Tibial nerve (tissue), 4 donors: ENCODE measurements around the gene DNAJB6.

Experiments used
- EP300 ChIP-seq, 2 donors: sonication (generic); formaldehyde crosslinking; IDR thresholded peaks; one replicate each; pipeline ENCODE4 v1.6.1; 2017; ENCODE audit warnings: antibody characterized with exemption in 2 of 2, mild to moderate bottlenecking in 1 of 2
- POLR2A ChIP-seq, 2 donors: fragments of 450-650 bp; IDR thresholded peaks; one replicate each; pipeline ENCODE4 v1.6.1; 2017; ENCODE audit warnings: antibody characterized with exemption in 2 of 2, mild to moderate bottlenecking in 2 of 2, moderate library complexity in 2 of 2
- TF ChIP-seq, protein P1 (sequence below), 5 experiments: fragments of 200-600 bp in 3 of 5; fragments of 450-650 bp in 2 of 5; sonication (generic) in 3 of 5; IDR thresholded peaks; one replicate each; pipeline ENCODE4 v1.5.1; 2016 to 2019; ENCODE audit warnings: antibody characterized with exemption in 5 of 5, mild to moderate bottlenecking in 3 of 5, moderate library complexity in 2 of 5

- TF ChIP-seq, protein P1, sequence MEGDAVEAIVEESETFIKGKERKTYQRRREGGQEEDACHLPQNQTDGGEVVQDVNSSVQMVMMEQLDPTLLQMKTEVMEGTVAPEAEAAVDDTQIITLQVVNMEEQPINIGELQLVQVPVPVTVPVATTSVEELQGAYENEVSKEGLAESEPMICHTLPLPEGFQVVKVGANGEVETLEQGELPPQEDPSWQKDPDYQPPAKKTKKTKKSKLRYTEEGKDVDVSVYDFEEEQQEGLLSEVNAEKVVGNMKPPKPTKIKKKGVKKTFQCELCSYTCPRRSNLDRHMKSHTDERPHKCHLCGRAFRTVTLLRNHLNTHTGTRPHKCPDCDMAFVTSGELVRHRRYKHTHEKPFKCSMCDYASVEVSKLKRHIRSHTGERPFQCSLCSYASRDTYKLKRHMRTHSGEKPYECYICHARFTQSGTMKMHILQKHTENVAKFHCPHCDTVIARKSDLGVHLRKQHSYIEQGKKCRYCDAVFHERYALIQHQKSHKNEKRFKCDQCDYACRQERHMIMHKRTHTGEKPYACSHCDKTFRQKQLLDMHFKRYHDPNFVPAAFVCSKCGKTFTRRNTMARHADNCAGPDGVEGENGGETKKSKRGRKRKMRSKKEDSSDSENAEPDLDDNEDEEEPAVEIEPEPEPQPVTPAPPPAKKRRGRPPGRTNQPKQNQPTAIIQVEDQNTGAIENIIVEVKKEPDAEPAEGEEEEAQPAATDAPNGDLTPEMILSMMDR (IDR thresholded peaks at IDR 0.05) = peak in 3 of 5 experiments; percentile 7 to 17 (median 11)
- TF ChIP-seq POLR2A (IDR thresholded peaks at IDR 0.05) (no peak), EP300 (IDR thresholded peaks at IDR 0.05) (no peak)
Observed at GRCh38 chr7:157397731-157398691, 61.2 kb downstream of the DNAJB6 start.
